Inferior parietal cortex (tissue), 1 donor: ENCODE results near the gene DCUN1D3.
A peak's percentile ranks its signal among the peaks of the same experiment; 100 is the strongest.
"Not testable (repeated sequence)": the region's sequence is repeated elsewhere in the genome, so short reads cannot be mapped to it uniquely, and the experiment has no call there.

Experiments used
- DNase-seq: peaks from one replicate; pipeline ENCODE4 v3.0.0-alpha.2; 2016; ENCODE audit errors: extremely low spot score

DCUN1D3 gene

GRCh38 chr16:20887207-20887606 lies 13.0 kb downstream of the DCUN1D3 start:
- DNase-seq = no peak

- no peak for DNase-seq
Observed at GRCh38 chr16:20886320-20886719, 13.8 kb downstream of the DCUN1D3 start.

DNA sequence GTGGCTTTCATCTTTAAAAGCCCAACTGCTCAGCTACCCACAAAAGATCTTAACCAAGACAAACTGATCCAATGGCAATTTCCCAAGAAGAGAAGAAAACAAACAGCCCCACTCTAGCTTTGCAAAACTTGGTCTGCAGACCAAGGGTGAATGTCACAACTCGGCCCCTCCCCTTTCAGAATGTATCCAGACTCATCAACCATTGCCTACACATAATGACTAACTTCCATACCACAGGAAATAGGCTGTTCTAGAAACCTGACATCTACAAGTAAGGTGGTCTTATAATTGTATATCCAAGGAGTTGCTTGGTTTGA lies 16.0 kb downstream of the DCUN1D3 start:
- no peak for DNase-seq

DNA sequence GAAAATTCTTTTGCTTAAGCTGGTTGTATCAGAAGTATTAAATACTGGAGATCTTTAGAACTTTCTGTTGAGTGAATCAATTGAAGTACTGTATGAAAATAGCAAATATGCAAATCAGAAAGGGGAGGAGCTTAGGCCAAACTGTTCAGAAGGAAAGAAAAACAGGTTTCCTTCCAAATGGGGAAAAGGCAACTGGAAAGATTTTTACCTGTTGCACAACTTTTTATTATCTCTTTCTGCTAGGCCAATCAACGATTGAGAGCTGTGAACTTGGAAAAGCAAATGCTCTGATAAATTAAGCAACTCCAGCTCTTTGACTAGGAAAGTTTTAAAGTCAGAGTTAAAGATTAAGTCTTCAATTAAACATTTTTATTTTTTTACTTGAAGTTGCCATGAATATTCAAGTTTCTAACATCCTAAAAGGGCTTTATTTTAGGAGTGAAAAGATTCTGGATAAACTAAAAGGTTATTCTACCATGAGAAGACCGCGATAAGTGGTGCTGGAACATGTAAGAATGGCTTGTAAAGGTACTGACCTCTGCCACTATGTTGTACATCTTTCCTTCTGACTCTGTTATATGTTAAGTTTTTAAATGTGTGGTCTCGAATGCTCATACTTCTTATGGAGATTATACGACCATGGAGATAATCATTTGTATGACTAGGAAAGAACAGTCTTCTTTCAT lies 16.5 kb downstream of the DCUN1D3 start:
- no peak for DNase-seq

- DNase-seq = no peak
Observed at GRCh38 chr16:20881503-20881878, 18.7 kb downstream of the DCUN1D3 start.

GRCh38 chr16:20880867-20881502 lies 19.2 kb downstream of the DCUN1D3 start:
- DNase-seq = no peak

- no peak for DNase-seq
Observed at GRCh38 chr16:20879175-20880040, 20.8 kb downstream of the DCUN1D3 start.

GRCh38 chr16:20878682-20879147 lies 21.4 kb downstream of the DCUN1D3 start:
- DNase-seq = no peak

DNA sequence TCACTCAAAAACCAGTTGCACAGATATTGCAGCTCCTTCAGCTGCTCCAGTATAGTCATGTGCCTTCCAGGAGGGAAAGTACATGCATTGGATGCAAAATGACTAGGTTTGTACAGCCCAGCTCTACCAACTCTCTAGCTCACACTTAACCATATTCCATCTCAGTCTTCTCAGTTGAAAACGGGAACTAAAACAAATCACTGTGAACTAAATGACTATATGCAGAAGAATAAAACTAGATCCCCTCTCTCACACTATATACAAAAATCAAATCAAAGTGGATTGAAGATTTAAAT lies 24.9 kb downstream of the DCUN1D3 start:
- no peak for DNase-seq

DNA sequence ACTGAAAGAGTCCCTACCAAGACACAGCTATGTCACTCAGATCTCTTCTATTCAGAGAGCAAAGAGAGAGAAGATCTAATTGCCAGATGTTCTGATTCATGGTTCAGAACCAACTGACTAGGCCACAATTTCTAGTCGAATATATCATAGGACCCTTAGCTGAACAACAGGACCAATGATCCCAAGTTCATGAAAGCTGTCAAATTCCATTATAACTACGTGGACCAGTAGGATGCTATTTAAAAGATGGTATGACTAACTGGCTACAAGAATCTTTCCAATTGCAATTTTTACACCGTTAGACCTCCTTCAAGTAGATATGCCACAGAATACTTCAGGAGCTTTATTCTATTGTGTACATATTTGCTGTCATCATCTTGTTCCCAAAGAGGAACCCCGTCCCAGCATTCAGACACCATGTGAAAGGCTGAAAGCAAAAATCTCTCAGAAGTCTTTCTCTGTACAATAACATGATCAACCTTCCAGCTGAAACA lies 26.0 kb downstream of the DCUN1D3 start:
- no peak for DNase-seq

- no peak for DNase-seq
Observed at GRCh38 chr16:20873331-20873730, 26.8 kb downstream of the DCUN1D3 start.

GRCh38 chr16:20871941-20872815 lies 28.0 kb downstream of the DCUN1D3 start:
- DNase-seq = no peak

GRCh38 chr16:20871258-20871657 lies 28.9 kb downstream of the DCUN1D3 start:
- DNase-seq = no peak

- DNase-seq = no peak
Observed at GRCh38 chr16:20870122-20870820, 29.9 kb downstream of the DCUN1D3 start.

DNA sequence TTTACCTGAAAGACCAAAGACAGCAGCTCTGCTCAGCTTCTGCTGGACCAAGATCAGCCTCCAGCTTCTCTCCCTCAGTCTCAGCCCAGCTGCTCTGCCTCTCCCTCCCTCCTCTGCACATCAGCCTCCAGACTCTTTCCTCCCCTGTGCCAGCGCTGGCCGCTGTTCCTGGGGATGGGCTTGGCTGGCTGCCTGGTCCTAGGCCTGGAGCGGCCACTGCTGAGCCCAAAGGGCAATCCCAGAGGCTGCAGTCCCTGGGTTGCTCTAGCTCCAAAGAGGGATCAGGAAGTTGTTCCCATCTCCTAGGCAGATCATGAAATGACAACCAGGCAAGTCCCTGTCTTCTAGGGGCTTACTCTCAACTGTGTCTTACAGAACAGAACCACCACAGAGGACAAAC lies 31.3 kb downstream of the DCUN1D3 start:
- peak; percentile 61 for DNase-seq

DNA sequence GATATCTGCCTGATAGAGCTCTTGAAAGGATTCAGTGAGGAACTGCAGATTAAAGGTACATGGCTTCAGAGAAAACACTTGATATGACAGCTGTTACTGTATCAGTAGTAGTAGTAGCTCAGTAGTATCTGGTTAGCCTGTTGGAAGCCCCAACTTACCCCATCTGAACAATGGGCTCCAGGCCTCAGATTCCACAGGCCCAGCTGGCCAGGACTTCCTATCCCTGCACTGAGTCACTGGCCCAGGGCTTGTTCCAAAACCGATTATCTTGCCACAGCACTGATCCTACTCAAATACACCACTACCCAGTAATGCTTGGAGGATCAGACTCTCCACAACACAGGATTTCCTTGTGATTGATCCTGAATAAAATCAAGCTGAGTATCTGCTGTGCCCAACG lies 32.6 kb downstream of the DCUN1D3 start:
- no peak for DNase-seq

- no peak for DNase-seq
Observed at GRCh38 chr16:20866801-20867200, 33.4 kb downstream of the DCUN1D3 start.

- no peak for DNase-seq
Observed at GRCh38 chr16:20866145-20866772, 33.9 kb downstream of the DCUN1D3 start.

DNA sequence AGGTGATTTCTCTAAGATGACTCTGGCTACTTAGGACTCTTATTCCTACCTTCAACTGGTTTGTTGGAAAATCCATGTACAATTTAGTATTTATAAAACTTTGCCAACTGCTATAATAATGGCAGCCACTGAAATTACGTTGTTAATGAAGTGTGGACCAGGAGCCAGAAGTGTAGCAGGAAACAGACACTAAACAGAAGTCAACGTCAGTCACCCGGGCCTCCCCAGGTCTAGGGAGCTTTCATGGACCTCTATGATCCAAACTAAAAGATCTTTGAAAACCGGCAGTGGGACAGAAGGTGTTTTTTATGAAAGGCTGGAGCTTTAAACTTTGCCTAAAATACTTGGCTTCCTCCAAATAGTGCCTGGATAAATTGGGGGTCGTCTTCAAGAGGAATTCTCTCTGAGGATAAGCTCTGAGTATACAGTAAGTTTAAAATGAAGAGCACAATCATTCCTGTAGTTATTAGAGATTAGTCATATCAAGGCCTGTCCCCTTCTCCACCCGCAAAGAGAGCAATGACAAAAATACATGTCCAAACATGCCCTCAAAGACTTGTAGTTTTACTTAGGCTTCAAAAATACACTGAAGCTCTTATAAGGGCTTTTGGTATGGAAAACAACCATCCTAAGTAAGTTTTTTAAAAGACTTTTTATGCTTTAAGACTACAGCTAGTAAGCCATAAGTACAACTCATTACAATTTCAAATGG lies 34.6 kb downstream of the DCUN1D3 start:
- DNase-seq = no peak

DNA sequence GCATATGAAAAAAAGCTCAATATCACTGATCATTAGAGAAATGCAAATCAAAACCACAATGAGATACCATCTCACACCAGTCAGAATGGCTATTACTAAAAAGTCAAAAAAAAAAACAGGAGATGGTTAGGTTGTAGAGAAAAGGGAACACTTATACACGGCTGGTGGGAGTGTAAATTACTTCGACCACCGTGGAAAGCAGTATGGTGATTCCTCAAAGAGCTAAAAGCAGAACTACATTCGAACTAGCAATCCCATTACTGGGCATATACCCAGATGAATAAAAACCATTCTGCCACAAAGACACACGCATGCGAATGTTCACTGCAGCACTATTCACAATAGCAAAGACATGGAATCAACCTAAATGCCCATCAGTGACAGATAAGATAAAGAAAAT lies 35.8 kb downstream of the DCUN1D3 start:
- not testable (repeated sequence) for DNase-seq
